Uterus (tissue), 2 donors: Measurements from ENCODE around the gene SPSB2.

Experiments
- POLR2A ChIP-seq, 2 donors: fragments of 450-650 bp; IDR thresholded peaks; one replicate each; pipeline ENCODE4 v1.6.1; 2016; ENCODE audit warnings: antibody characterized with exemption in 2 of 2, mild to moderate bottlenecking in 1 of 2, moderate library complexity in 1 of 2
- TF ChIP-seq, protein P1 (sequence below), 4 experiments: fragments of 200-600 bp in 2 of 4; fragments of 450-650 bp in 2 of 4; sonication (generic) in 2 of 4; IDR thresholded peaks; one replicate each; pipeline ENCODE4 v1.5.1; 2016 to 2019; ENCODE audit warnings: antibody characterized with exemption in 4 of 4, mild to moderate bottlenecking in 2 of 4, moderate library complexity in 1 of 4

DNA sequence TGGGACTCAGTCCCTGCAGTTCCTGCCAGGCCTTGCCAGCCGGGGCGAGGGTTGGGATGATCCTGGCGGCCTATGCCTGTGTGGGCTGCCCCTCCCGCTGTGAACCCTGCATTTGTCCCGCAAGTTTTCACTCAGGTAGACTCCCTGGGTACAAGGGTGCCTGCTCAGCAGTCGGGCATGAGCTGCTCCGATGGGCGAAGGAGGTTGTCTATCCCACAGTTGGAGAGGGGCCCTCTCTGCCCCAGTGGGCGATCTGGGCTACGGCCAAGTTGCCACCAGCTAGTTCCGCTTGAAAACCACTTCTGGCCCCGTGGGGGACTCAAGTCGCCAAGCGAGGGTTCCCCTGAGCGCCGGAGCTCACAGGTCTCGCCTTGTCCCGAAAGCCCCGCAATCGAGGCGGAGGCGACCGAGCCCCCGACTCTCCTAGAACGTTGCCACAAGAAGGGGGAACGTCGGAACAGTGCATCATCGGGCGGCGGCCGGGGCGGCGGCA is 6.1 kb downstream of the SPSB2 start:
- TF ChIP-seq, protein P1, sequence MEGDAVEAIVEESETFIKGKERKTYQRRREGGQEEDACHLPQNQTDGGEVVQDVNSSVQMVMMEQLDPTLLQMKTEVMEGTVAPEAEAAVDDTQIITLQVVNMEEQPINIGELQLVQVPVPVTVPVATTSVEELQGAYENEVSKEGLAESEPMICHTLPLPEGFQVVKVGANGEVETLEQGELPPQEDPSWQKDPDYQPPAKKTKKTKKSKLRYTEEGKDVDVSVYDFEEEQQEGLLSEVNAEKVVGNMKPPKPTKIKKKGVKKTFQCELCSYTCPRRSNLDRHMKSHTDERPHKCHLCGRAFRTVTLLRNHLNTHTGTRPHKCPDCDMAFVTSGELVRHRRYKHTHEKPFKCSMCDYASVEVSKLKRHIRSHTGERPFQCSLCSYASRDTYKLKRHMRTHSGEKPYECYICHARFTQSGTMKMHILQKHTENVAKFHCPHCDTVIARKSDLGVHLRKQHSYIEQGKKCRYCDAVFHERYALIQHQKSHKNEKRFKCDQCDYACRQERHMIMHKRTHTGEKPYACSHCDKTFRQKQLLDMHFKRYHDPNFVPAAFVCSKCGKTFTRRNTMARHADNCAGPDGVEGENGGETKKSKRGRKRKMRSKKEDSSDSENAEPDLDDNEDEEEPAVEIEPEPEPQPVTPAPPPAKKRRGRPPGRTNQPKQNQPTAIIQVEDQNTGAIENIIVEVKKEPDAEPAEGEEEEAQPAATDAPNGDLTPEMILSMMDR (IDR thresholded peaks at IDR 0.05), result no peak
- TF ChIP-seq POLR2A (IDR thresholded peaks at IDR 0.05), result no peak
